ENCODE measurements around the gene FCGR3B.
"Not testable (repeated sequence)": the region's sequence is repeated elsewhere in the genome, so short reads cannot be mapped to it uniquely, and the experiment has no call there.

Gene FCGR3B

GRCh38 chr1:161605762-161606540, 25.0 kb downstream of the FCGR3B start:
- not testable (repeated sequence) for DNase-seq (ENCODE audit: low read depth)

GRCh38 chr1:161605024-161605423, 26.0 kb downstream of the FCGR3B start:
- not testable (repeated sequence) for DNase-seq (ENCODE audit: low read depth)

- not testable (repeated sequence) for DNase-seq (ENCODE audit: low read depth)
Measured at GRCh38 chr1:161597077-161597476, 33.9 kb downstream of the FCGR3B start.

GRCh38 chr1:161595583-161595982, 35.4 kb downstream of the FCGR3B start:
- DNase-seq (ENCODE audit: low read depth): not testable (repeated sequence)

DNA sequence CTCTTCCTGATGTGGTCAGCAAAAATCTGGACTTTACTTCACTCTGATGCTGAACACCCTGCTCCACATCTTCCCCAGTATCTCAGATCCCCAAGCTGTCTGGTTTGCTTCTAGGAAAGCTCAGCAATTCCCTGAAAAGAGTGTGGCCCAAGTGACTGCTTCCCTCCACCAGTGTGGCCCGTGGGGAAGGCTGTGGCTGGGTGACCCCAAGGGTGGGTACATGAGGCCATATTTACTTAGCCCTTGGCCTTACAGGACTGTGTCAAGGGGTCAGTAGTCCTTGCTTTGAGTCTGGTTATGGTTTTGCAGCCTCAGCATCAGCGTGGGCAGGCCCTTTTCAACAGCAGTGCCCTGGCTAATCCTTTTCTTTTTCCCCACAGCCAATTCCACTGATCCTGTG, 35.8 kb downstream of the FCGR3B start:
- DNase-seq (ENCODE audit: low read depth): not testable (repeated sequence)

DNA sequence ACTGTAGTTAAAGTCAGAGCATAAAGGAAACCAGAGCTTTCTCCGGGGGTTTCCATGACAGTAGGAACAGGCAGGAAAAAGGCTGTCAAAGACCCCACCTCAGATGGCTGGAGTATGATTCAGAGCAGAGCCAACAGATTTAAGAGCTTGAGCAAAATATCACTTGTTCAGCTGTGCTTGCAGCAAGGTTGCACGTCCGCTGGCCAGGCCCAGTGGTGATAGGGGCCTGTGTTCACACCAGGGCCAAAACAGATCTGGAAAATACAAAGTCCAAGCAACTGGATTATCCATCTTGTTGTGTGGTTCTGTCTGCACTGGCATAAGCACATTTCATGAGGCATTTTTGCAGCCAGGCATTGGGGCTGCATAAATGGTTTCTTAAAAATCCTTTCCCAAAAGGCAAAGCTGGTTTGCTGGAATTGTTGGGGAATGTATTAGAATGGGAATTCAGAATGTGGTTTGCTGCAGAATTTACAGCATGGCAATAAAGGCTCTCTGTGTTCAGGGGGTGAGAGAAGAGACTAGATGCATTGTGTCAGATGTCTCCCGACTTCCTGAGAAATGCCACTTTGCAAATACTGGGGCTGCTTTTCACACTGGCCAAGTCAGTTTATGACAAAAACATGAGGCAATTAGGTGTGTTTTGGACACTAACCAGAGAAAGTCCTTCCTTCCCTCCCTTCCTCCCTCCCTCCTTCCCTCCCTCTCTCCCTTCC, 36.5 kb downstream of the FCGR3B start:
- not testable (repeated sequence) for DNase-seq (ENCODE audit: low read depth)

- not testable (repeated sequence) for DNase-seq (ENCODE audit: low read depth)
Measured at GRCh38 chr1:161593092-161593755, 37.8 kb downstream of the FCGR3B start.

- not testable (repeated sequence) for DNase-seq (ENCODE audit: low read depth)
Measured at GRCh38 chr1:161592586-161592985, 38.4 kb downstream of the FCGR3B start.

GRCh38 chr1:161589920-161590319, 41.1 kb downstream of the FCGR3B start:
- not testable (repeated sequence) for DNase-seq (ENCODE audit: low read depth)

DNA sequence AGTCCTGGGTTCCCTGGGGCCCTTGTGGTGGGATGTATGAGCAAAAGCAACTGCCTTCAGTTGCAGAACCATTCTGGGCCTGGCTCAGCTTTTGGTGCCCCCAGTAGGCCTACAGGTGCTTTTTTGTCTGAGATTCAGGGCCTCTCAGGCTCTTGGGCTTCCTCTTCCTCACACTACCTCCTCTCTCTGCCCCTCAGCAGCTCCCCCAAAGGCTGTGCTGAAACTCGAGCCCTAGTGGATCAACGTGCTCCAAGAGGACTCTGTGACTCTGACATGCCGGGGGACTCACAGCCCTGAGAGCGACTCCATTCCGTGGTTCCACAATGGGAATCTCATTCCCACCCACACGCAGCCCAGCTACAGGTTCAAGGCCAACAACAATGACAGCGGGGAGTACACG, 41.6 kb downstream of the FCGR3B start:
- not testable (repeated sequence) for DNase-seq (ENCODE audit: low read depth)

DNA sequence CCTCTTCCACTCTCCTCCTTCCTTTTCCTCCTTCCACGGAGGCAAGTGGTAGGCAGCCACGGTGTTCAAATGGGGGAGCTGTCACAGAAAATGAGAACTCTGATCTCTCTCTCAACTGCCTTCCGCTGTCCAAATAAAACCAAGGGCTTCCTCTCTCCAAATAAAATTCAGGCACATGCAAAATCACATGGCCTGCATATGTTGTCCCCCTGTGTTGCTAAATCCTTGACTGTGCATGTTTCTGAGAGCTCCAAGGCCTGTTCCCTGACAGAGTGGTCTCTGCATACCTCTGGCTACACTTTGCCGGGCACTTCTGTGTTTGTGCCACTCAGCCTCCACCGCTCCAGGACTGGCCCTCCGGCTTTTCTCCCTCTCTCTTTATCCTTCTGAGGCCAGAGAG, 42.4 kb downstream of the FCGR3B start:
- not testable (repeated sequence) for DNase-seq (ENCODE audit: low read depth)

GRCh38 chr1:161582882-161583281, 48.1 kb downstream of the FCGR3B start:
- not testable (repeated sequence) for DNase-seq (ENCODE audit: low read depth)

DNA sequence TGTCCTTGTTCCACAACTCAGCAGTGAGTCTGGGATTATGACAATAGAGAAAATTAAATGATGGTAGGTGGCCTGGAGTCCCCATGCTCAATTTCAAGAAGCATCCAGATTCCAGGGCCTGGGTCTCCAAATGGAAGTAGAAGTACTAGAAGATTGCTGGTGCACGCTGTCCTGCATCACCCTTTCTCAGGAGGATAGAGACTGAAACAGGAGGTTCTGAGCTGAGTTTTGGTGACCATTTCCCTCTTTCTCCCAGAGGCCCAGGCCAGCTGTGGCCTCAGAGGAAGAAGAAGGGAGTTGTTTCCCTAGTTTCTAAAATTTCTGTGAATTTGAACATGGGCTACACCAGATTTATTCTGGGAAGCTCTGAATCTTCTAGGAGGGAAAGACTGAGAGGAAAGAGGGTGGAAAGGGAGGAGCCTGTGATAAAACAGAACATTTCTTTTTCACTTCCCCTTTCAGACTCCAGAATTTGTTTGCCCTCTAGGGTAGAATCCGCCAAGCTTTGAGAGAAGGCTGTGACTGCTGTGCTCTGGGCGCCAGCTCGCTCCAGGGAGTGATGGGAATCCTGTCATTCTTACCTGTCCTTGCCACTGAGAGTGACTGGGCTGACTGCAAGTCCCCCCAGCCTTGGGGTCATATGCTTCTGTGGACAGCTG, 50.0 kb downstream of the FCGR3B start:
- DNase-seq (ENCODE audit: low read depth): not testable (repeated sequence)

GRCh38 chr1:161579856-161580507, 51.0 kb downstream of the FCGR3B start:
- DNase-seq (ENCODE audit: low read depth): not testable (repeated sequence)

- not testable (repeated sequence) for DNase-seq (ENCODE audit: low read depth)
Measured at GRCh38 chr1:161576676-161577075, 54.3 kb downstream of the FCGR3B start.
